ENCODE data around the gene TC2N.
"Not testable (repeated sequence)": the region's sequence is repeated elsewhere in the genome, so short reads cannot be mapped to it uniquely, and the experiment has no call there.

TC2N gene

DNA sequence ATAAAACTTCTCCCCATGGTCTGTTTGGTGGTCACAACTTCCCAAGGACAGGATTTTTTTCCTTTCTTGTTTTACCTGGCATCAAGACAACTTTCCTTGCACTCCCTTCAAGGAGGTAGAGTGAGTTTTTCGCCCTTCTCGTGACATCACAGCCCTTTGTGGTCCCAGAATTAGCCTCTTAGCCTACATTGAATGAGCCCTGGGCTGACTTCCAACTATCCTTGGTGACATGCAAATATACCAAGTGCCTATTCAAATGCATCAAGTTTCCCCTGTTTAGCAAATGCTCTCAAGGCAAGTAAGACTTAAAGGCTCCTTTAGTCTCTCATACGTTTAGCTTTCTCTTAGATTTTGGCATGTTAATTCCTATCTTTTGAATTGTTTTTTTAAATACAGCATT is 36.6 kb downstream of the TC2N start:
- no peak for DNase-seq

DNA sequence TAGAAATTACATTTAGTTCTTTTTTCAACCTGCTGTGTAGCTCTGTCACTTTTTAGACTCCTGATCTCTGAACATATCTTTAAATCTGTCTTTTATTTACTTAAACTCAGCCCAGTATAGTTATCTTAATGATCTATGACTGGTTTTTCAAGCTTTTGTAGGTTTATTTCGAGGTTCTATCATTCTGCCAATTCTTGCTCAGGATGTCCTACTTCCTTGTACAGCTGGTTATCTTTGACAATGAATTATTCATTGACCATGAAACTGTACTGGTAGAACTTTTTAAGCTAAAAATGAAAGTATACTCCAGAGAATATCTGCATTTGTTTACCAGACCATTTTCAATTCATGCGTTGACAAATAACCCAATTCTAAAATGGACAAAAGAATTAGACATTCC is 37.8 kb downstream of the TC2N start:
- no peak for DNase-seq

DNA sequence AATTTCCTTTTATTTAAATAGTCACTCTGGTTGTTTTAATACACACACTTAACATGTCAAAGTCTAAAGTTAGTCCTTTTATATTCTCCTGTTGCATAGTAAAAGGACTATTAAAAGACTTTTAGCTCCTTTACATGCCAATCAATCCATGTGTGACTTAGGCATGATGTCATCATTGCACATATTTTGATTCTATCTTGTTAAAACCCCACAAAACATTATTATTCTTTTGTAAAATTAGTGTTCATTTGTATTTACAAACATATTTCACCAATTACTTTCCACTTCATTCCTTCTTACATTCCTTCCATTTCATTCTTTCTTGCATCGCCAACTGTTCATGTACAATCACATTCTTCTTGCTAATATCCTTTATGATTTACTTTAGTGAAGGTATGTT is 39.6 kb downstream of the TC2N start:
- DNase-seq: no peak

DNA sequence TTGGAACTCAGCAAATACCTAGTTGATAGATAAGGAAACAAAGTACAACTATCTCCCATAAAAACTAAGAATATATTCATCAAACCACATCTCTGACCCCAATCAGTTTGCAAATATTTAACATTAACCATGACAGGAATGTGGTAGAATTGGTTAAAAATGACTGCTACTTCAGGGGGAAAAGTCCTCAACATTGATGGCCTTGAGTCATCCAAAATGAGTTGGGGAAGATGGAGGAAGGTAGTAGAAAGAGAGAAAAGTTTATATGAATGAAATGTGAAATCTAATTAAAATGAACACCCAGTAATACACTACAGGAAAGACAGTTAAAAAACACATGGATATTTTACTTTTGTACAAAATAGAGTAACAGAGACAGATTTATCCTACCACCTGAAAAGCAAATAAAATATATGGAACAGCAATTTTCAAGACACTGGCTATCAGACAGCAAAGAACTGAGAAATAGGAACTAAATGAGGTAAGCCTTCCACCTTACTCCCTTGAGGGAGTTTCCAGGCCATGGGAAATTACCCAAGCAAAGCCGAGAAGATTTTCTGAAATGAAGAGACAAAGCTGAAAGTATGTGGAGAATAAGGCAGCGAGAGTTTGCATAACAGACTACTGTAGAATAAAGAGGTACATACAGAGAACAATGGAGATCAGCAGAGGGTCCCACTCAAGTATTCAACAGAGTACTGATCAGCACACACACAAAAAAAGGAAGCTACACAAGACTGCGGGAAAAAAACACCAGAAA is 49.6 kb downstream of the TC2N start:
- DNase-seq: no peak

DNA sequence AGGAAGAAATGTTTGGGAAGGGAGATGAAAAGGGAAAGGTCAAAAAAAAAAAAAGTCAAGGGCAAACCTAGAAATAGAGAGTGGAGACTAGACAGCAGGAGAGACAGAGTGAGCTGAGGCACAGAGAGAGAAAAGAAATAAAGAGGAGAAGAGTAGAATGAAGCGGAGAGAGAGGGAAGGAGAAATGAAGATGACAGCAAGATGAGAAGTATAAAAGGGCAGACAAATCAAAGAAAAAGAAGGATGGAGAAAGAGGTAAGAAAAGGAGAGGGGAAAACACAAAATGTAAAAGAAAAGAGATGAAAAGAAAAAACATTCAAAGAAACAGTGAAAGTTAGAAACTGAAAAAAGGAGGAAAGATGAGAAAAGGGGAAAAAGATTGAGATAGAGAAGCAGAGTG is 53.0 kb downstream of the TC2N start:
- DNase-seq: no peak

DNA sequence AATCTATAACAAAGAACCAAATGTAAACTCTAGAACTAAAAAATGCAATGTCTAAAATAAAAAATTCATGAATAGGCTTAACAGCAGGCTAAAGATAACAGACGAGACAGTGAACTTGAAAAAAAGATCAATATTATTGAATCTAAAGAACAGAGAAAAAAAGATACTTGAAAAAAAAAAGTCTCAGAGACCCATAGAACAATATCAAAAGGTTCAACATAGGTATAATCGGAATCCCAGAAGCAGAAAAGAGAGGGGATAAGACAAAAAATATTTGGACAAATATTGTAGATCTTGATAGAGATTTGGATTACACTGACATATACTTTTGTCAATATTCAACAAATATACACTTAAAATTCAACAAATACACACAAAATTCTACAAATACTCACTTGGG is 56.6 kb downstream of the TC2N start:
- DNase-seq: no peak

DNA sequence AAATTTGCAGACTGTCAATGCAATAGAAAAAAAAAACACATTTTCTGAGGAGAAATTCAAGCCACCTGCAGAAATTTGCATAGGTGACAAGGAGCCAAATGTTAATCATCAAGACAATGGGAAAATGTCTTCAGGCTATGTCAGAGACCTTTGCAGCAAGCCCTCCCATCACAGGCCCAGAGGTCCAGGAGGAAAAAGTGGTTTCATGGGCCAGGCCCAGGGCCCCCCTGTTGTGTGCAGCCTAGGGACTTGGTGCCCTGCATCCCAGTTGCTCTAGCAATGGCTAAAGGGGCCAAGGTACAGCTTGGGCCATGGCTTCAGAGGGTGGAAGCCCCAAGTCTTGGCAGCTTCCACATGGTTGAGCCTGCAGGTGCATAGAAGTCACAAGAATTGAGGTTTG is 60.6 kb downstream of the TC2N start:
- no peak for DNase-seq

DNA sequence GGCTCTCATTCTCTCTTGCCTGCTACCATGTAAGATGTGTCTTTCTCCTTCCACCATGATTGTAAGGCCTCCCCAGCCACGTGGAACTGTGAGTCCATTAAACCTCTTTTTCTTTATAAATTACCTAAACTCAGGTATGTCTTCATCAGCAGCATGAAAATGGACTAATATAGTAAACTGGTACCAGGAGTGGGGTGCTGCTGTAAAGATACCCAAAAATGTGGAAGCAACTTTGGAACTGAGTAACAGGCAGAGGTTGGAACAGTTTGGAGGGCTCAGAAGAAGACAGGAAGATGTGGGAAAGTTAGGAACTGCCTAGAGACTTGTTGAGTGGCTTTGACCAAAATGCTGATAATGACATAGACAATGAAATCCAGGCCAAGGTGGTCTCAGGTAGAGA is 61.2 kb downstream of the TC2N start:
- DNase-seq: not testable (repeated sequence)

DNA sequence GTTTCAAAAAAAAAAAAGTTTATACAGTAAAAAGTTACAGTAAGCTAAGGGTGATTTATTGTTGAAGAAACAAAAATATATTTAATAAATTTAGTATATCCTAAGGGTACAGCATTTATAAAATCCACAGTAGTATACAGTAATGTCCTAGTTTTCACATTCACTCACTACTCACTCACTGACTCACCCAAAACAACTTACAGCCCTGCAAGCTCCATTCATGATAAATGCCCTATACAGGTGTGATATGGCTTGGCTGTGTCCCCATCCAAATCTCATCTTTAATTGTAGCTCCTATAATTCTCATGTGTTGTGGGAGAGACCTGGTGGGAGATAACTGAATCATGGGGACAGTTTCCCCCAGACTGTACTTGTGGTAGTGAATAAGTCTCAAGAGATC is 61.7 kb downstream of the TC2N start:
- DNase-seq: no peak

DNA sequence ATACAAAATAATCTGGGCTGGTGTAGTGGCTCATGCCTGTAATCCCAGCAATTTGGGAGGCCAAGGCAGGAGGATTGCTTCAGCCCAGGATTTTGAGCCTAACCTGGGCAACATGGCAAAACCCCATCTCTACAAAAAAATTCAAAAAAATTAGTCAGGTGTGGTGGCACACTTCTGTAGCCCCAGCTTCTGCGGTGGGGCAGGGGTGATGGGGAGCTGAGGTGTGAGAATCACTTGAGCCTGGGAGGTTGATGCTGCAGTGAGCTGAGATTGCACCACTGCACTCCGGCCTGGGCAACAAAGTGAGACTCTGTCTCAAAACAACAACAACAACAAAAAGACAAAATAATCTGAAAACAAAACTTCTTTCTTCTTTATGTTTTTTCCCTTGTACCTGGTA is 66.0 kb downstream of the TC2N start:
- DNase-seq: no peak

DNA sequence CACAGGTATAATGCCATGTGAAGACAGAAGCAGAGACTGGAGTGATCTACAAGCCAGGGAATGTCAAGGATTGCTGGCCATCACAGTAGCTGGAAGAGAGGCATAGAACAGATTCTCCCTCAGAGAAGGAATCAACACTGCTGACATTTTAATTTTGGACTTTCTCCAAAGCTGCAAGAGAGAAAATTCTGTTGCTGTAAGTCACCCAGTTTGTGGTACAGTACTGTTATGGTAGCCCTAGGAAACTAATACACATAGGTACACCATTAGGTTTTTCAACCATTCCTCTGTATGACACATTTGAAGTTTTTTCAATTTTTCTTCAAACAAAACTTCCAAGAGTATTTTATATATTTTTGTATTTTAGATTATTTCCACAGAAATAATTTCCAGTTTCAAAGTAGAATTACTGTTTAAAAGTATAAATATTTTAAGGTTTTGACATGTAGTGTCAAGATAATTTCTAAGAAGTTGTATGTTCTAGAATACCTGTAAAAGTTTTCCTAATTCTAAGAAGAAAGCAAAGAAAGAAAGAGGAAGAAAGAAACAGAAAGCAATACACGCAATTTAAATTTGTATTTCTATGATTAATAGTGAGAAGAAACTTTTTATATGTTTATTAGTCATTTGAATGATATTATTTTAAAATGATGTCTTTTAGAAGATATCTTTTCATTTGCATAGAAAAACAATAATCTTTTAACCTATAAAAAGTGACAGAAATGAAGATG is 70.6 kb downstream of the TC2N start:
- no peak for DNase-seq

DNA sequence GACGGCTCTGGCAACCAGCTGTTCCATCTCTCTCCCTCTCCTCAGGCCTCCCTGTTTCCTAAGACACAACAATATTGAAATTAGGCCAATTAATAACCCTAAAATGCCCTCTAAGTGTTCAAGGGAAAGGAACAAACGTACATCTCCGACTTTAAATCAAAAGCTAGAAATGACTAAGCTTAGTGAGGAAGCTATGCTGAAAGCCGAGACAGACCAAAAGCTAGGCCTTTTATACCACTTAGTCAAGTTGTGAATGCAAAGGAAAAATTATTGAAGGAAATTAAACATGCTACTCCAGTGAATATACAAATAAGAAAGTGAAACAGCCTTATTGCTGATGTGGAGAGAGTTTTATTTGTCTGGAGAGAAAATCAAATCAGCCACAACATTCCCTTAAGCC is 73.6 kb downstream of the TC2N start:
- no peak for DNase-seq

DNA sequence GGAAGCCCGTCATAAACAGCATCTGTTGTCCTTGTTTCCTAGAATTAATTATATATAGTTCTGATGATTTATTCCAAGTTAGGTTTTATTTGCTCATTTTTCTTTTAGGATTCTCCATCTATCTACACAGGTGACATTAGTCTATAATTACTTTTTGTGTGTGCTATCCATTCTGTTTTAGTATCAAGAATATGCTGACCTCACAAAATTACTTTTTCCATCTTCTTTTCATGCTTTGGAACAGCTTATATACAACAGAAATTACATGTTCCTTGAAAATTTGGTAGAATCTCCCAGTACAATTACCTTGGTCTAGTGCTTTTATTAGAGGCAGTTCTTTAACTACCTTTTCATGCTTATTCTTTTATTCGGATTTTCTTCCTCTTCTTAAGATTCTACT is 81.1 kb downstream of the TC2N start:
- DNase-seq: no peak

DNA sequence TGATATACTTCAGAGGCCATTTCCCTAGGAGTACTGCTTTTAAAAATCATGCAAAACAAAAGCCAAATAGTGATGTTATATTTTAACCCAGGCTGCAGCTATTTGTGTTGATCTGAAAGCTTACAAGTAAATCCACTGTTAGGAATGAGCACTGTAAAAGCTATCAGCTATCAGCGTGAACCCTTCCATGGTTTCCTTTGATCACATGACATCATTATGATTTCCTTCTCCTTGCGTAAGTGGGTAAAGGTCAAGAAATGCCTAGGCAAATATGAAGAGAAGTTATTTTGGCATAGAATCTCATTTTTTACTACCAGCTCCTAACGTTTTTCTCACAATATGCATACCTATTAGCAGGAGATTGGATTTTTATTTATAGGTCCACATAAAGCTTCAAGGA is 86.9 kb downstream of the TC2N start:
- DNase-seq: no peak

DNA sequence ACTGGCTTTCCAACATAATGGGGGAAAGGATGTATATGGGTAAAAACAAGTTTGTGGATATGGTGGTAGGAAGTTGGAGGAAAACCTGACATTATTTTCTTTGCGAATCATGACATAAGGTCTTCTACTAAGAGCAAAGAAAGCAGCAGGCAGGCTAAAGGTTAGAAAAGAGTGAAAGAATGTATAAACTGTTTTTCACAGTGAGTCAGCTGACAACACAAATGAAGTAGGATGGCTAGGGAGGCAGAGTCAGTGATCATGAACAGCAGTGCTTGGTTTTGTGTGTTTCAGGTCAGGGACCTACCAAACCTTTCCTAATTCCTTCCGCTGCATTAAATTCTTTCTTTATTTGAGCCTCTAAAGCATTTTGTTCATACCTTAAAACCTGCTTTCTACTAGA is 89.1 kb downstream of the TC2N start:
- DNase-seq: no peak

DNA sequence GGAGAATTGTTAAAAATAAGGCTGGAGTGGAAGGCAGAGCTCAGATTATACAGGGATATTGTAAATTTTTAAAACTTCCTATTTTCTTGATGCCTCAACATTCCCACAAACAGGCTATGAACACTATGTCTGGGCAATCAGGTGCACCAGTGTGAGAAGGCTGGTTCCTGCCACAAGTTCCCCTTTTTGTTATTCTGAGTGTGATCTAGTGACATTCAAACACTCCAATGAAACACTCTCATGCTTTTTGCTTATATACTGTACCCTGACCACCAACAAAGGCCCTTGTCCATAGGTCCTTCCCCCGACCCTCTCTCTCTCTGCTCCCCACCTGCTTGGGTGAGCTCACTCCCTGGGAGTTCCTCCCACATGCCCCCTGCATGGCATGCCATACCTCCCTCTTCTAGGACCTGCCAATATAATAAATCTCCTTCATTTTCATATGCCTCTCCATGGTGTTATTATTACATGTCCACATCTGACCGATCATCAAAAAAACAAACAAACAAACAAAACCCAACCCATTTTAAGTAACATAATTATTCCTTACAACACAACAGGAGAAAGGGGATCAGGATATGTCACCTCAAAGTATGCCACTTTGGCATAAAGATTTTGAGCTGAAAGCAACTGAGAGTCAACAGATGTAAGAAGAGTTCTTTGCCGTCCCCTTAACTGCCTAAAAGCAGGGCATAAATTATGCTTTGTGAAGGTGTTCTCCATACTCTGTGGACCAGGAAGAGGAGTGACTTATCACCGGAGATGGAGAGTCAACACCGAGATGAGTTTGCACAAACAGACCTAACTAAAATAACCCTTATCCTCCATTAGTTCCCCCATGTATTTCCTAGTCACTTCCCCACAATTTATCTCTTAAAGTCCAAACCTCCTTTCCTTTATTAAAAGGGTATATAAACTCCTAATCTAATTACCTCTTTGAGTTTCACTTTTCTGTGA is 92.9 kb downstream of the TC2N start:
- no peak for DNase-seq

DNA sequence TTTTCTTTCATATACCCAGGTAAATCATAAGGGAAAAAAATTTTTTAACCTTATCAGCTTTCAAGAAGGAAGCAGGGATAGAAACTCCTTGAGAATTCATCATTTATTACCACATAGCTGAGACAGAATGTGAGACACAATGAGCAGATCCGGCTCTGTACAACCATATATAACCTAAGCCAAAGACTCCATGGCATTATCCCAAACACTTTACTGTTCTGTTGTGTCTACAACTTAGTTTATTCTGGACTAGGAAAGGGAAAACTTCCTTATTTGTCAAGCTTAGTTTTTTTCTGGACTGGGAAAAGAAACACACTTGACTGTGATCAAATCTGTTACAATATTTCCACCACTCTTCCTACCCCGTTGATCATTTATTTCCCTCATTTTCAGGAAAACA is 97.2 kb downstream of the TC2N start:
- DNase-seq: no peak

DNA sequence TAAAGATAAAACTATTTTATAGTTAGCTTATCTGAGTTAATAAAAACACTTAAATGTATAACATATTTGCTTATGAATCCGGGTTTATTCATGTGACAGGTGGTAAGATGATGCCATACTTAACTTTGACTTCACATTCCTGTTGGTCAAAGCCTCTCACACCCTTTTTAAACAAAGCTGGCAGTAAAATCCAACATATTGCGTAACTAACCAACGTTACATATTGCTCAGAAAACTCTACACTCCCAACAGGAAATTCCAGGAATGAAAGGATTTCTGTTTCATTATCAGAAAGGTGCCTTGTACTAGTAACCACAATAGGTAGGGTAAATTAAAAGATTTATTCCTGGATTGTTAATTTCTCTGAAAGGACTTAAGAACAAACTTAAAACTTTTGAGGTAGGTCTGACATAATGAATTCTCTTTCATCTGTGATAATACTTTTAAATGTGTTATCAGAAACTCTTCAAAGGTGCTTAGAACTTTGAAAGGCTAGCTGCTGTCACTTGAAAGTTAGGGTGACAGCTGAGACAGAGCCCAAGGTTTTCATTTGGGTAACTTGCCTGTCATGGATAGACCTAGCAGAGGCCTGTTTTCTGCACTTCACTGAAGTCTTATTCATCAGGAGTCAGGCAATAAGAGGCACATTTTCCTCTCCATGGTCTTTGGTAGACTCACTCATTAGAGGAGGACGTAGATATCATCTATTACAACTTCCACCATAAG is 111.6 kb downstream of the TC2N start:
- DNase-seq: no peak

DNA sequence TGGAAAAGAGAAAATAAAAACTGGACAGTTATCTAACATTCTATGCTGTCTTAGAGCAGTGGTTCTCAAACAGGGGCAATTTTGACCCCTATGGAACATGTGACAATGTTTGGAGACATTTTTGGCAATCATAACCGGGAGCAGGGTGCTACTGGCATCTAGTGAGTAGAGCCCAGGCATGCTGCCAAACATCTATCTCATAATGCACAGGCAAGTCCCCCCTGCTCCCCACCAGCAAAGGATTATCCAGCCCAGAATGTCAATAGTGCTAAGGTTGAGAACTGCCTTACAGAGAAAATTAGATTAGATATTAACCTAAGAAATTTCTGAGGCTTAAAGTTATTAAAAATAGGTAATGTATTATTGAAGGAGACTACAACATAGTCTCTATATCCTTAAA is 112.5 kb downstream of the TC2N start:
- no peak for DNase-seq

DNA sequence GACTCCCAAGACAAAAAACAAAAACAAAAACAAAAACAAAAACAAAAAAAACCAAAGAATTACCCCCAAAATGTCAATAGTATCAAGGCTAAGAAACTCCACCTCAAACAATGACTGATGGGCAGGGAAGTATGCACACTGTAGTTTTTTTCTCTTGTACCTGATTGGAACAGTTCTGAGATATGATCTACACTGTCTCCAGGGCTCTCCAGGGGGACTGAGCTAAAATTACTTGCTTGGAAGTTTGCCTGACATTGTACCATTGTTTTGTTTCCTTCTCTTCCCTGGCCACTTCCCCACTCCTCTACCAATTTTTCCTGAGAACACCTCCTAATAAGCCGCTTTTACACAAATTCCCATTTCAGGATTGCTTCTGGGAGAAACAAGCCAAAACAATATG is 113.2 kb downstream of the TC2N start:
- no peak for DNase-seq

DNA sequence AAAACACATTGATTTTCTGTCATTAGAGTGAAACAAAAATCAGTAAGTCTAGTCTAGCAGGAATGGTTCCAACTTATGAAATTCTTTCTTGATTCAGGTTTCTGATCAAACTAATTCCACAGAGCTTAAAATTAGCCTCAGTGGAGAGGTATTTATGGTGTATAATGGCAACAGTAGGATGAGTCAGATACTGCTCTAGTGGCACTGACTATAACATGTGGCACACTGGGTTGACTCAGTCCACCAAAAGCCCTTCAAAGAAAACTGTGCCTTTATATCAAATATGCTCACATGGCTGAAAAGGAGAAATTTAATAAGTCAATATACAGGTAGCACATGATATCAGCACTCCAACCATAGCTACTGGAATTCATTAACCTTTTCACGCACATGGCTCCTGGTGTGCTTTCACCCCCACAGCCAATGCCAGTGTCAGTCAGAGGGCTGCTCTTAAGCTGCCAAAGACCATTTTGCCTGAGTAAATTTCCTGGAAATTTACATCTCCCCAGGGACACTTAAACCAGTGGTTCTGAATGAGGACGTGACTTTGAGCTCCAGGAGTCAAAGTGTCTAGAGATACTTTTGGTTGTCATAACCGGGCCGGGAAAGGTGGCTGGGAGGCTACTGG is 113.7 kb downstream of the TC2N start:
- DNase-seq: no peak

DNA sequence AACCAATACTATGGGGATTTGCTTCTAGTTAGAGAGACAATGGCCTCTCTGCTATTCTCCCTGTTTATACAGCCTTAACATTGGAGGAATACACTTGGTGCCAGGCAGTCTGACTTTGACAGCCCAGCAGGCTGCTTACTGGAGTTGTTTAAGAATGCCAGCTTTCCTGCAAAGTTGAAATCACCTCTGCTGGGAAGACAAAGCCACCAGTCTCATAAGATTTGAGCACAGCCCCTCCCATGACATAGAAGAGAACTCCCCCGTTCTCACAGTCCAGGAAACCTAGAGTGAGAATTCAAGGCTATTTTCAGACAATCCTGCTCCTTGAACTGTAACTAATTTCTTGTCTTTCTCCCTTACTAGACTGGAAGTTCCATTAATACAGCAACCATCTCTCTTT is 114.4 kb downstream of the TC2N start:
- no peak for DNase-seq

DNA sequence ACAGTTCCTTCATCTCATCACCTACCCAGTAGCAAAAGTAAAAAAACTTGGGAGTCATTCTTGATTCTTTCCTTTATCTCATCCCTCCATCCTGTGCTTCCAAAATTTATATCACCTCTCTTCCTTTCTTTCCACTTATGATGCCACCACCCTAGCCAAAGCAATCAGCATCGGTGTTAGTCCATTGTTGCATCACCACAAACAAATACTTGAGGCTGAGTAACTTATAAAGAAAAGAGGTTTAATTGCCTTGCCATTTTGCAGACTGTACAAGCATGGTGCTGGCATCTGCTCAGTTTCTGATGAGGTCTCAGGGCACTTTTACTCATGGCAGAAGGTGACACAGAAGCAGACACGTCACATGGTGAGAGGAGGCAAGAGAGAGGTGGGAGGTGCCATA is 115.6 kb downstream of the TC2N start:
- DNase-seq: no peak

Measured in NCI-H446 treated with DMSO at 0.1 percent for 48 hours (cell line).